Muscle layer of colon (tissue), 2 donors: Measurements from ENCODE around the gene CD274.
"Not testable (repeated sequence)": the region's sequence is repeated elsewhere in the genome, so short reads cannot be mapped to it uniquely, and the experiment has no call there.

ENCODE experiments used
- H3K27ac ChIP-seq: one replicate; pipeline ENCODE4 v1.7.0; 2013; ENCODE audit warnings: low read depth, mild to moderate bottlenecking, low read length, moderate library complexity
- H3K27me3 ChIP-seq, 2 donors: one replicate each; pipeline ENCODE4 v1.7.0; 2013; ENCODE audit warnings: low read length in 2 of 2, mild to moderate bottlenecking in 2 of 2; ENCODE audit not compliant: insufficient read depth in 2 of 2, control insufficient read depth in 1 of 2
- H3K36me3 ChIP-seq: one replicate; pipeline ENCODE4 v1.7.0; 2013; ENCODE audit warnings: mild to moderate bottlenecking, low read length; ENCODE audit not compliant: insufficient read depth
- H3K4me1 ChIP-seq: one replicate; pipeline ENCODE4 v1.7.0; 2013; ENCODE audit warnings: mild to moderate bottlenecking, low read length; ENCODE audit not compliant: insufficient read depth
- H3K4me3 ChIP-seq, 2 donors: one replicate each; pipeline ENCODE4 v1.7.0; 2013; ENCODE audit warnings: low read length in 2 of 2, low read depth in 1 of 2, mild to moderate bottlenecking in 1 of 2, moderate library complexity in 1 of 2
- H3K9ac ChIP-seq: one replicate; pipeline ENCODE4 v1.7.0; 2013; ENCODE audit warnings: low read length
- H3K9me3 ChIP-seq: one replicate; pipeline ENCODE4 v1.7.0; 2013; ENCODE audit warnings: mild to moderate bottlenecking, low read length
- donor health status: abdominal sarcoma.
- donor health status: Adenocarcinoma of cecum.

The CD274 gene

GRCh38 chr9:5489630-5490490 is 39.5 kb downstream of the CD274 start:
- no peaks in the 10 kb centered on the region for H3K27me3 ChIP-seq
- no peaks in the 10 kb centered on the region for H3K9me3 ChIP-seq
- no peaks in the 10 kb centered on the region for H3K36me3 ChIP-seq
- H3K9ac ChIP-seq, result no peak overlapping the region
- H3K27ac ChIP-seq, result no peak overlapping the region
- no peak overlapping the region for H3K4me3 ChIP-seq
- H3K4me1 ChIP-seq, result no peaks in the 10 kb centered on the region

- Histone ChIP-seq H3K9ac (no peak overlapping the region), H3K27ac (no peak overlapping the region)
These were observed 42.8 kb downstream of the CD274 start for GRCh38 chr9:5492965-5493678.

GRCh38 chr9:5493679-5494511 is 43.6 kb downstream of the CD274 start:
- H3K27ac ChIP-seq, result no peak overlapping the region
- no peaks in the 10 kb centered on the region for H3K27me3 ChIP-seq
- H3K4me3 ChIP-seq, result no peak overlapping the region
- H3K9ac ChIP-seq, result no peak overlapping the region
- no peaks in the 10 kb centered on the region for H3K4me1 ChIP-seq
- H3K9me3 ChIP-seq, result no peaks in the 10 kb centered on the region
- H3K36me3 ChIP-seq, result no peaks in the 10 kb centered on the region

More at GRCh38 chr9:5492965-5493678, 42.8 kb downstream of the CD274 start:
- Histone ChIP-seq H3K4me3 (no peak overlapping the region), H3K9me3 (no peaks in the 10 kb centered on the region), H3K36me3 (no peaks in the 10 kb centered on the region), H3K27me3 (no peaks in the 10 kb centered on the region), H3K4me1 (no peaks in the 10 kb centered on the region)

- H3K4me3 ChIP-seq, H3K4me1 ChIP-seq, H3K36me3 ChIP-seq, H3K9me3 ChIP-seq, H3K27me3 ChIP-seq, H3K27ac ChIP-seq, H3K9ac ChIP-seq: not testable (repeated sequence)
These were observed 44.4 kb downstream of the CD274 start for GRCh38 chr9:5494765-5495164.

GRCh38 chr9:5499157-5499556 is 48.8 kb downstream of the CD274 start:
- no peaks in the 10 kb centered on the region for H3K9me3 ChIP-seq
- no peaks in the 10 kb centered on the region for H3K36me3 ChIP-seq
- no peak overlapping the region for H3K27ac ChIP-seq
- no peak overlapping the region for H3K9ac ChIP-seq
- no peak overlapping the region for H3K4me3 ChIP-seq
- no peaks in the 10 kb centered on the region for H3K27me3 ChIP-seq
- no peaks in the 10 kb centered on the region for H3K4me1 ChIP-seq

GRCh38 chr9:5499889-5500398 is 49.6 kb downstream of the CD274 start:
- H3K27me3 ChIP-seq, result no peaks in the 10 kb centered on the region
- no peaks in the 10 kb centered on the region for H3K4me1 ChIP-seq
- H3K27ac ChIP-seq, result no peak overlapping the region
- H3K4me3 ChIP-seq, result no peak overlapping the region
- H3K36me3 ChIP-seq, result no peaks in the 10 kb centered on the region
- no peak overlapping the region for H3K9ac ChIP-seq
- H3K9me3 ChIP-seq, result no peaks in the 10 kb centered on the region

- no peaks in the 10 kb centered on the region for H3K27me3 ChIP-seq
- no peaks in the 10 kb centered on the region for H3K9me3 ChIP-seq
- no peak overlapping the region for H3K4me3 ChIP-seq
- H3K36me3 ChIP-seq, result no peaks in the 10 kb centered on the region
- H3K9ac ChIP-seq, result no peak overlapping the region
- H3K4me1 ChIP-seq, result no peaks in the 10 kb centered on the region
- no peak overlapping the region for H3K27ac ChIP-seq
These were observed 50.3 kb downstream of the CD274 start for GRCh38 chr9:5500441-5501235.

- no peaks in the 10 kb centered on the region for H3K36me3 ChIP-seq
- no peaks in the 10 kb centered on the region for H3K9me3 ChIP-seq
- no peaks in the 10 kb centered on the region for H3K27me3 ChIP-seq
- H3K27ac ChIP-seq, result no peak overlapping the region
- no peak overlapping the region for H3K9ac ChIP-seq
- H3K4me1 ChIP-seq, result no peaks in the 10 kb centered on the region
- no peak overlapping the region for H3K4me3 ChIP-seq
These were observed 52.2 kb downstream of the CD274 start for GRCh38 chr9:5502553-5502952.

GRCh38 chr9:5509573-5509972 is 59.2 kb downstream of the CD274 start:
- H3K27ac ChIP-seq, result no peak overlapping the region
- H3K4me1 ChIP-seq, result peaks cover 4% of the 10 kb centered on the region
- no peak overlapping the region for H3K4me3 ChIP-seq
- H3K36me3 ChIP-seq, result no peaks in the 10 kb centered on the region
- no peak overlapping the region for H3K9ac ChIP-seq
- H3K27me3 ChIP-seq, result no peaks in the 10 kb centered on the region
- H3K9me3 ChIP-seq, result no peaks in the 10 kb centered on the region

GRCh38 chr9:5510360-5510931 is 60.1 kb downstream of the CD274 start, which contains the start of gene PDCD1LG2:
TSS of gene PDCD1LG2 (plus strand) at chr9:5510531. CDS start at chr9:5522547, 12,016 bp downstream.
- Histone ChIP-seq H3K27me3 (no peaks in the 10 kb centered on the region), H3K27ac (no peak within 1 kb of the TSS), H3K9me3 (no peaks in the 10 kb centered on the region), H3K36me3 (no peaks in the 10 kb centered on the region), H3K4me3 (peak within 1 kb of the TSS in 1 of 2 donors; percentile 10), H3K9ac (no peak within 1 kb of the TSS), H3K4me1 (peaks cover 4% of the 10 kb centered on the region)
